Prostate gland (tissue), 2 donors: ENCODE measurements around the gene HDAC4. TPM values are rescaled to one million over a fixed set of nuclear protein-coding genes. Genes with fewer than 3 reads are reported as not detected.

Experiments
- DNase-seq: peaks from one replicate; pipeline ENCODE4 v3.0.0-alpha.2; 2019; ENCODE audit warnings: low spot score
- H3K27ac ChIP-seq, 2 donors: fragments of 200-600 bp; sonication (generic); 2 replicates each; pipeline ENCODE4 v1.5.1; 2017 to 2019
- H3K27me3 ChIP-seq: fragments of 200-600 bp; sonication (generic); replicated peaks from 2 replicates; pipeline ENCODE4 v1.5.1; 2019; ENCODE audit not compliant: insufficient read depth
- H3K36me3 ChIP-seq, 2 donors: fragments of 200-600 bp; sonication (generic); 1 replicate in 1 of 2; 2 replicates in 1 of 2; pipeline versions ENCODE4 v1.5.1 to v1.8.1; 2017 to 2019
- H3K4me1 ChIP-seq: fragments of 200-600 bp; sonication (generic); replicated peaks from 2 replicates; pipeline ENCODE4 v1.5.1; 2019
- H3K4me3 ChIP-seq, 2 donors: fragments of 200-600 bp; sonication (generic); 2 replicates each; pipeline ENCODE4 v1.5.1; 2017 to 2019
- H3K9me3 ChIP-seq: fragments of 200-600 bp; sonication (generic); 2 replicates; pipeline ENCODE4 v1.5.1; 2017
- POLR2A ChIP-seq: fragments of 450-650 bp; IDR thresholded peaks from one replicate; pipeline ENCODE4 v1.6.1; 2016; ENCODE audit warnings: antibody characterized with exemption, mild to moderate bottlenecking
- POLR2AphosphoS5 ChIP-seq: sonication (generic); formaldehyde crosslinking; IDR thresholded peaks from one replicate; pipeline ENCODE4 v1.6.1; 2017; ENCODE audit warnings: antibody characterized with exemption
- WGBS: methylation state at CpG from one replicate; pipeline ENCODE4 v1.1.5; 2018; 5-methylcytosine and 5-hydroxymethylcytosine counted together
- intact Hi-C: fragments of 100-400 bp; cut with DNase I; formaldehyde crosslinking; loops from one replicate; pipeline ENCODE4 v1.14.2; 2022
- total RNA-seq, 2 donors: library from RNA; depleted of rRNA; stranded (reverse); fragments of >200 nt; gene quantifications; one replicate each; pipeline ENCODE4 v1.1.0, GENCODE V29; 2016
- TF ChIP-seq, protein P1 (sequence below), 4 experiments: fragments of 200-600 bp in 2 of 4; fragments of 450-650 bp in 2 of 4; sonication (generic) in 2 of 4; IDR thresholded peaks; 1 replicate in 3 of 4; 2 replicates in 1 of 4; pipeline ENCODE4 v1.5.1; 2016 to 2019; ENCODE audit warnings: antibody characterized with exemption in 4 of 4, mild to moderate bottlenecking in 2 of 4, moderate library complexity in 2 of 4

Gene HDAC4
- total RNA-seq, 2 donors from 2014 or later: 41.8 to 44.2 TPM

DNA sequence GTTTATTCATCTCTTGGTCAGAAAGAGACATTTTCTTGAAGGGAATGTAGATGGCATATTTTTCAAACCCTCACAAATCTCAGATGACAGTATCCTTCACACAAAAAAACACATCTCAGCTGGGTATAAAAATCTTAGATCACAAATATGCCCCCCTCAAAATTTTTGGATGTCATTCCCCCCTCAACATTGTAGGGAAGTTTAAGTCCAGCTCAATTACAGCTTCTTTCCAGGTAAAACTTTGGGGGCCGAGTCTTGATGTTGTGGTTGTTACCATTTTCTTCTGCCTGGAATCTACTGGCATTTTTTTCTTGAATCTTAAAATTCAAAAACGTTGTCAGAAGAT, 46.1 kb downstream of the HDAC4 start:
- intact Hi-C loops: loop anchor here (5.0 kb wide), 1 partner anchor 43 kb away; no protein-coding TSS in a partner anchor
- DNase-seq: no peak
- no peak for TF ChIP-seq POLR2A
- Histone ChIP-seq H3K36me3 (no peaks in the 10 kb centered on the region), H3K27ac (no peak overlapping the region), H3K27me3 (no peaks in the 10 kb centered on the region), H3K9me3 (no peaks in the 10 kb centered on the region), H3K4me3 (no peak overlapping the region), H3K4me1 (peaks cover 7% of the 10 kb centered on the region)
- 83% methylated on average over 2 of the region's 2 CpGs for WGBS

DNA sequence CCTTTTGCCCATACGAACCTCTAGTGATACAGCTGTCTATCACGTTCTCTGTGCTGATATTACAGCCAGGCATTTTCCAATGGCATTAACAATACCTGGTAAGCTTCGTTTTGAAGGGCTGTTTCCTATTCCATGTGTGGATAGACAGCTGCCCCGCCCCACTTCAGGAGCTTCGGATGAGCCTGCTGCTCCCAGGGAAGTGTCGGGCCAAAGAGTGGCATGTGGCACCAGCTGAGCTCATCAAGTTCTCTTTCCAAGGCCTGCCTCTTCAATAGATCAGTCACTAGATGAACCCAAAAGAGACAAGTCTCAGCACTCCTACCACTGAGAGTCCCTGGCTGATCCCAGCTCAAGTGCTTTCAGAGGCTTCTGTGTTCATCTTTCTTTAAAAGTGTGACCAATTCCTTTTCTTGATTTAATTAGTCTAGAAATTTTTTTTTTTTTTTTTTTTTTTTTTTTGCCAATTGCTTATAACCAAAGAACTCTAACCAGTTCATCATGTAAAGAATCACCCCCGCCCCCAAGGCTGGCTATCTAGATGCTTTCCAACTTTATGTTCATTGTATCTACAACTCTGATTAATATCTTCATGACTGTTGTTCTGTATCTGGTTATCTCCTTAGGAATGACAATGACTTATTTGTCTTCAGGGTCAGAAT, 46.6 kb downstream of the HDAC4 start:
- Histone ChIP-seq H3K36me3 (no peaks in the 10 kb centered on the region), H3K4me3 (no peak overlapping the region), H3K4me1 (peaks cover 12% of the 10 kb centered on the region), H3K27ac (no peak overlapping the region), H3K9me3 (no peaks in the 10 kb centered on the region), H3K27me3 (no peaks in the 10 kb centered on the region)
- no peak for DNase-seq
- TF ChIP-seq POLR2A (no peak), POLR2AphosphoS5 (no peak)
- TF ChIP-seq, protein P1, sequence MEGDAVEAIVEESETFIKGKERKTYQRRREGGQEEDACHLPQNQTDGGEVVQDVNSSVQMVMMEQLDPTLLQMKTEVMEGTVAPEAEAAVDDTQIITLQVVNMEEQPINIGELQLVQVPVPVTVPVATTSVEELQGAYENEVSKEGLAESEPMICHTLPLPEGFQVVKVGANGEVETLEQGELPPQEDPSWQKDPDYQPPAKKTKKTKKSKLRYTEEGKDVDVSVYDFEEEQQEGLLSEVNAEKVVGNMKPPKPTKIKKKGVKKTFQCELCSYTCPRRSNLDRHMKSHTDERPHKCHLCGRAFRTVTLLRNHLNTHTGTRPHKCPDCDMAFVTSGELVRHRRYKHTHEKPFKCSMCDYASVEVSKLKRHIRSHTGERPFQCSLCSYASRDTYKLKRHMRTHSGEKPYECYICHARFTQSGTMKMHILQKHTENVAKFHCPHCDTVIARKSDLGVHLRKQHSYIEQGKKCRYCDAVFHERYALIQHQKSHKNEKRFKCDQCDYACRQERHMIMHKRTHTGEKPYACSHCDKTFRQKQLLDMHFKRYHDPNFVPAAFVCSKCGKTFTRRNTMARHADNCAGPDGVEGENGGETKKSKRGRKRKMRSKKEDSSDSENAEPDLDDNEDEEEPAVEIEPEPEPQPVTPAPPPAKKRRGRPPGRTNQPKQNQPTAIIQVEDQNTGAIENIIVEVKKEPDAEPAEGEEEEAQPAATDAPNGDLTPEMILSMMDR (IDR thresholded peaks at IDR 0.05): no peak
- 94% methylated on average over 7 of the region's 7 CpGs for WGBS
- intact Hi-C loops: no loop called here

DNA sequence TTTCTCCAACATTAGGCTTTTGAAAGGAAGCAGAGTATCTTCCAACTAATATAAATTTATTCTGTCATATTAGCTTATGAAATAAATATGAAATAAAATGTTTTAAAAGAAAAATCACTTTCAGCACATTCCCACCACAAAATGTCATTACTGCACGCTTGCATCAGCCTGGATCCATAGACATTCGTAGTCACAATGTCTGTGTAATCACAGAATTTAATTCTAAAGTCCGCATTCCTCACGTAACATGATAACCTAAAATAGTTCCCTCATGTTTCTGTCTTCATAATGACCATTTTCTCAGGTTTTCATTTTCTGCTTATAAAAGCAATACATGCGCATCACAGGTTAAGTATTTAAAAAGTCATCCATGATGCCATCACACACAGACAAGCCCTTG, 47.1 kb downstream of the HDAC4 start:
- H3K4me3 ChIP-seq: no peak overlapping the region
- H3K27ac ChIP-seq: no peak overlapping the region
- WGBS: 97% methylated on average over 5 of the region's 5 CpGs
- H3K27me3 ChIP-seq: no peaks in the 10 kb centered on the region
- peaks cover 16% of the 10 kb centered on the region for H3K4me1 ChIP-seq
- no peak for DNase-seq
- H3K36me3 ChIP-seq: no peaks in the 10 kb centered on the region
- no peaks in the 10 kb centered on the region for H3K9me3 ChIP-seq
- intact Hi-C loops: no loop called here
- no peak for TF ChIP-seq POLR2AphosphoS5

DNA sequence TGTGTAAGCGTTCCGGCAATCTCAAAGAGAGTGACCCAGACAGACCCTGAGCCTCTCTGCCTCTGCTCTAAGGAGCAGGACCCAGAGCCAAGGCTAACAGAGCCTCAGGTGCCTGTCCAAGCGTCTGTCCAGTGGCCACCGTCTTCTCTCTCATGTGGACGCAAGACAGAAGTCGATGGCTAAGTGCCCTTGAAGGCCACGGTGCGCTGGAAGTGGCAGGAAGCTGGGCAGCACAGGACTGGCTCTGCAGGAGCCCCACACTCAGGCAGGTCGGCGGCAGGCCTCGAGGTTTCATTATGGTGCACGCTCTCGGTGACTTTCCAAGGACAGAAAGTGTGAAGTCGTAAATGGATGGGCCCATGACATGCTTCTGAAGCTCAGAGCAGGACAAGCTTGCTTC, 49.1 kb downstream of the HDAC4 start:
- peaks cover 30% of the 10 kb centered on the region for H3K4me1 ChIP-seq
- no peaks in the 10 kb centered on the region for H3K9me3 ChIP-seq
- 87% methylated on average over 14 of the region's 14 CpGs for WGBS
- no peak overlapping the region for H3K4me3 ChIP-seq
- H3K27ac ChIP-seq: no peak overlapping the region
- no peak for DNase-seq
- intact Hi-C loops: no loop called here
- H3K27me3 ChIP-seq: no peaks in the 10 kb centered on the region
- no peaks in the 10 kb centered on the region for H3K36me3 ChIP-seq
- TF ChIP-seq POLR2AphosphoS5 (no peak), POLR2A (no peak)
- TF ChIP-seq, protein P1 (IDR thresholded peaks at IDR 0.05): no peak

DNA sequence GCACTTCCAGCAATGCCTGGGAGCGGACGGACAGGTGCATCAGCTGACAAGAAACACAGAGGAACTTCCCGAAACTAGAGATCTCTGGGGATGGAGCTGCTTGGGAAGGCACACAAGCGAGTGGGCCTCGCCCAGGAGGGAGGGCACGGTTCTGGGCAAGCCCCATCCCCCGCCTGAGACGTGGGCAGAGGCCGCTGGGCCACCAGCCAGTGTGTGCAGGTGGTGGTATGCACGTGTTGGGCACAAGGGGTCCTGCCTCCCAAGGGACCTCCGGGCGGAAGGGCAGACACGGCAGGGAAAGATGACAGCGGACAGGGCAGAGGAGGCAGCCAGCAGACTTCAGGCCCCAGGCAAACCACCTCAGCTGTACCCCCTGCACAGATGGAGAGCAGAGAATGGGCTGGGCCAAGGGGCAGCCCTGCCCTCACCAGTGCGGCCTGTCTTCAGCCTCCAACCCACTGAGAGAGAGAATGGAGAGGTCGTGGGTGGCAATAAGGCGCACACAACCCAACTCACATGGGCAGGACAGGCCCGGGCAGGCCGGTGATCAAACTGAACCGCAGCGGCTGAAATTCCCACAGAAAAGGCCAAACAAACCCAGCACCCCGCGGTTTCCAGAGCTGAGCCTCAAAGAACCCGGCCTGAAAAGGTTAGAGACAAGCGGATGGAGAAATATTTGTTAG, 51.2 kb downstream of the HDAC4 start:
- Histone ChIP-seq H3K9me3 (no peaks in the 10 kb centered on the region), H3K4me1 (peaks cover 27% of the 10 kb centered on the region), H3K4me3 (no peak overlapping the region), H3K36me3 (no peaks in the 10 kb centered on the region), H3K27me3 (no peaks in the 10 kb centered on the region), H3K27ac (peak overlapping the region; percentile 90 to 94)
- DNase-seq: peak; percentile 56
- intact Hi-C loops: loop anchor here (5.0 kb wide), 1 partner anchor 37 kb away; no protein-coding TSS in a partner anchor
- no peak for TF ChIP-seq POLR2A
- peak; percentile 13 for TF ChIP-seq POLR2AphosphoS5
- 53% methylated on average over 25 of the region's 25 CpGs for WGBS

DNA sequence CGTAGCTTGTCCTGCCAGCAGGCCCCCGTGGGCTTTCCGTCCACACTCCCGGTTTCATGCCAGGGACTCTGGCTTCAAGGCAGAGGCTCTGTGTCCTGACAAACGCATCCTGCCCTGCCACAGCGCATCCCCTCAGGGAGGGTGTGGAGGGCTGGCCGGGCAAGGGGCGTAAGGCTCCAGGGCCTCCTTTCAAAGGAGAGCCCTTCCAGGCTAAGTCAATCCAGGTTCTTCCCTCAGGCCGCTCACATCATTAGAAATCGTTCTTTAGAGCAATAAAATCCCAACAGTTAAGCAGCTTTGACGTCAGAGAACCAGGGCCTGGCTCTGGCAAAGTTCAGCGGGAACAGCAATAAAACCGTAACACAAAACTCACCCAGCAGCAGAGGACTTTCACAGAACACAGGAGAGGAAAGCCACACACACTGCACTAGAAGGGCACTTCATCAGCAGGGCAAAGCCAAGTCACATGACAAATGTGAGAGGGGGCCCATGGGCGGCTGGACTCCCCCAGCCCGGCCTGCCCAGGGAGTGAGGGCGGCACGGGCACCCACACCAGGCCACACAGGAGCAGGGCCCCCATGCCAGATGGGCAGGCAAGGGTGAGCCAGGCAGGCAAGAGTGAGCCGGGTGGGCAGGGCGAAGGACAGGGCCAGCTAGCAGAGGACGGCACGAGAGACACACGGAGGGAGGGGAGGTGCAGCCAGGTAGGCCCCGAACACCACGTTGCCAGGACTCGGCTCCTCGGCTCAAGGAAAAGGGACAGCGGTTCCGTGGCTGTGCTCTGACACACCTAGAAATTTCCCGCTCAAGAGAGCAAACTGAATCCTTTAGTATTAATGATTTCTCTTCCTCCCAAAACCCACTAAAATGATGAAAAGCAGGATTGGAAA, 52.0 kb downstream of the HDAC4 start:
- Histone ChIP-seq H3K36me3 (no peaks in the 10 kb centered on the region), H3K27ac (peak overlapping the region; percentile 90 to 94), H3K4me3 (no peak overlapping the region), H3K27me3 (no peaks in the 10 kb centered on the region), H3K4me1 (peaks cover 27% of the 10 kb centered on the region), H3K9me3 (no peaks in the 10 kb centered on the region)
- DNase-seq: peak; percentile 86
- WGBS: 30% methylated on average over 29 of the region's 29 CpGs
- intact Hi-C loops: loop anchor here (5.0 kb wide), 1 partner anchor 37 kb away; no protein-coding TSS in a partner anchor
- TF ChIP-seq POLR2AphosphoS5 (peak; percentile 95), POLR2A (peak; percentile 68)
- TF ChIP-seq, protein P1 (IDR thresholded peaks at IDR 0.05): no peak
